HepG2 (cell line): ENCODE data around the gene ANKRD37. TPM values are rescaled to one million over a fixed set of nuclear protein-coding genes. Genes with fewer than 3 reads are reported as not detected.
A peak's percentile ranks its signal among the peaks of the same experiment; 100 is the strongest.

Experiments
- ATAC-seq: fragments of 200-7000 bp; cut with Tn5 transposase; 3 replicates; pipeline ENCODE4 v1.9.1; 2020; ENCODE audit warnings: mild to moderate bottlenecking, moderate library complexity
- BruUV-seq: library from RNA; stranded (reverse); fragments of 400-500 nt; replicated peaks from 2 replicates; lab custom pipeline; 2021; lab: Mats Ljungman, UMichigan
- CTCF ChIA-PET: fragments of 300-600 bp; formaldehyde crosslinking; extraction: SDS; loops from one replicate; lab custom pipeline; 2021; ENCODE audit warnings: low total read pairs, inconsistent platforms, low intra/inter-chr PET ratio; lab: Yijun Ruan, JAX
- POLR2A ChIA-PET: fragments of 350-600 bp; sonication (Branson Sonifier 250); formaldehyde crosslinking; loops from one replicate; lab custom pipeline; 2020; ENCODE audit warnings: antibody characterized with exemption, inconsistent platforms; lab: Yijun Ruan, JAX
- DNase-seq: peaks from one replicate; pipeline ENCODE4 v3.0.0-alpha.2; 2015; ENCODE audit warnings: low spot score
- FAIRE-seq: peaks from 3 replicates; lab custom pipeline; 2011; peaks lifted over from hg19 to GRCh38; lab: Jason Lieb, UNC
- H2AFZ ChIP-seq: one replicate; pipeline ENCODE4 v1.6.1; 2011; ENCODE audit warnings: low read length, inconsistent platforms
- H3K27ac ChIP-seq: fragments of 300-600 bp; 3 replicates; pipeline ENCODE4 v1.8.0; 2011; ENCODE audit warnings: mixed run types, mild to moderate bottlenecking, mixed read lengths, low read length, inconsistent platforms; ENCODE audit not compliant: insufficient read depth; ENCODE audit errors: extremely low read length
- H3K27me3 ChIP-seq, 2 experiments: fragments of 200-600 bp in 1 of 2; 2 replicates in 1 of 2; 3 replicates in 1 of 2; pipeline versions ENCODE4 v1.6.0 to v1.8.0; 2011; ENCODE audit warnings: low read length in 2 of 2, mild to moderate bottlenecking in 2 of 2, moderate library complexity in 2 of 2, inconsistent platforms in 1 of 2; ENCODE audit not compliant: insufficient read depth in 2 of 2, control insufficient read depth in 1 of 2
- H3K36me3 ChIP-seq, 2 experiments: fragments of 200-600 bp in 1 of 2; replicated peaks in 1 of 2; 2 replicates in 1 of 2; 3 replicates in 1 of 2; pipeline versions ENCODE4 v1.5.1 to v1.8.0; 2011; ENCODE audit warnings: low read length in 2 of 2, inconsistent platforms in 1 of 2; ENCODE audit not compliant: insufficient read depth in 2 of 2, control insufficient read depth in 1 of 2
- H3K4me1 ChIP-seq: 2 replicates; pipeline ENCODE4 v1.5.1; 2012; ENCODE audit warnings: low read length, inconsistent platforms; ENCODE audit not compliant: insufficient read depth
- H3K4me2 ChIP-seq: 2 replicates; pipeline ENCODE4 v1.6.0; 2011; ENCODE audit warnings: low read depth, low read length, inconsistent platforms
- H3K4me3 ChIP-seq, 3 experiments: fragments of 200-600 bp in 1 of 3; sonication (generic), shearing (Covaris generic) in 1 of 3; replicated peaks in 1 of 3; 2 replicates each; pipeline ENCODE4 v1.5.1; 2011 to 2016; ENCODE audit warnings: low read length in 3 of 3, inconsistent platforms in 2 of 3, low read depth in 2 of 3, mild to moderate bottlenecking in 2 of 3, control low read depth in 1 of 3, mixed read lengths in 1 of 3; ENCODE audit not compliant: insufficient read depth in 1 of 3
- H3K79me2 ChIP-seq: one replicate; pipeline ENCODE4 v1.6.1; 2011; ENCODE audit warnings: low read length, inconsistent platforms; ENCODE audit not compliant: insufficient read depth
- H3K9ac ChIP-seq: 2 replicates; pipeline ENCODE4 v1.6.0; 2011; ENCODE audit warnings: mild to moderate bottlenecking, low read depth, low read length, inconsistent platforms; ENCODE audit not compliant: insufficient read depth
- H3K9me3 ChIP-seq: 2 replicates; pipeline ENCODE4 v1.5.1; 2012; ENCODE audit warnings: mild to moderate bottlenecking, low read length
- H4K20me1 ChIP-seq: 2 replicates; pipeline ENCODE4 v1.6.0; 2011; ENCODE audit warnings: inconsistent platforms, mild to moderate bottlenecking, low read length, moderate library complexity; ENCODE audit not compliant: insufficient read depth
- FOXA3 ChIP-seq: IDR thresholded peaks from 2 replicates; pipeline ENCODE4 v1.6.1; 2016; ENCODE audit warnings: missing genetic modification reagents, missing compliant biosample characterization
- JUNB ChIP-seq: sonication (generic); formaldehyde crosslinking; IDR thresholded peaks from 2 replicates; pipeline ENCODE4 v1.8.0; 2022; ENCODE audit warnings: missing genetic modification reagents, mild to moderate bottlenecking, borderline replicate concordance
- MEIS1 ChIP-seq: sonication (generic); formaldehyde crosslinking; IDR thresholded peaks from 2 replicates; pipeline ENCODE4 v1.9.0; 2021; ENCODE audit warnings: mild to moderate bottlenecking, missing genetic modification reagents, moderate library complexity, borderline replicate concordance
- NFYB ChIP-seq: sonication (generic); formaldehyde crosslinking; IDR thresholded peaks from 2 replicates; pipeline ENCODE4 v1.4.0; 2020; ENCODE audit warnings: missing genetic modification reagents
- NR1H2 ChIP-seq: sonication (generic); formaldehyde crosslinking; IDR thresholded peaks from 2 replicates; pipeline ENCODE4 v1.8.1; 2022; ENCODE audit warnings: low read depth, missing genetic modification reagents, borderline replicate concordance
- REXO4 ChIP-seq: sonication (generic); formaldehyde crosslinking; IDR thresholded peaks from 2 replicates; pipeline ENCODE4 v1.8.0; 2022; ENCODE audit warnings: missing genetic modification reagents, mild to moderate bottlenecking, borderline replicate concordance
- SIN3B ChIP-seq: fragments of 150-350 bp; IDR thresholded peaks from 2 replicates; pipeline ENCODE4 v1.6.1; 2014; ENCODE audit warnings: low read length
- TOE1 ChIP-seq: sonication (generic); formaldehyde crosslinking; IDR thresholded peaks from 2 replicates; pipeline ENCODE4 v1.4.0; 2020; ENCODE audit warnings: mild to moderate bottlenecking, missing genetic modification reagents
- ZEB1 ChIP-seq: IDR thresholded peaks from 2 replicates; pipeline ENCODE4 v1.6.1; 2012; ENCODE audit warnings: mild to moderate bottlenecking, low read depth, inconsistent platforms; ENCODE audit not compliant: insufficient replicate concordance
- ZNF510 ChIP-seq: sonication (generic); formaldehyde crosslinking; IDR thresholded peaks from 2 replicates; pipeline ENCODE4 v1.4.0; 2020; ENCODE audit warnings: low read depth, mild to moderate bottlenecking, missing genetic modification reagents
- ZSCAN12 ChIP-seq: sonication (generic); formaldehyde crosslinking; IDR thresholded peaks from 2 replicates; pipeline ENCODE4 v1.9.0; 2021; ENCODE audit warnings: mild to moderate bottlenecking, missing genetic modification reagents
- WGBS: methylation state at CpG from one replicate; pipeline ENCODE4 v1.1.6; 2017; ENCODE audit warnings: low lambda C conversion rate; 5-methylcytosine and 5-hydroxymethylcytosine counted together
- in situ Hi-C: cut with HindIII; loops from 2 replicates; pipeline ENCODE4 v1.10.0; 2017; ENCODE audit warnings: low pct_unique_long_range_greater_than_20kb; ENCODE audit not compliant: extremely low pct_ligation_motif_present
- intact Hi-C: fragments of 100-400 bp; cut with micrococcal nuclease; formaldehyde crosslinking; loops from one replicate; pipeline ENCODE4 v1.10.0; 2022; ENCODE audit not compliant: unreplicated experiment
- polyA plus RNA-seq, 8 experiments: library from polyadenylated mRNA; depleted of rRNA in 3 of 8; stranded (reverse) in 7 of 8; unstranded in 1 of 8; fragments of >200 nt; fragmentation: Illumina TruSeq in 4 of 8; extraction: Trizol in 4 of 8; gene quantifications; 2 replicates each; pipeline versions ENCODE4 v1.2.1 to v1.2.3, GENCODE V29; 2011 to 2016; ENCODE audit warnings: low read depth in 4 of 8, missing spikeins in 1 of 8, mixed read lengths in 1 of 8; ENCODE audit not compliant: insufficient read depth in 1 of 8
- total RNA-seq, 5 experiments: library from RNA; depleted of rRNA; stranded (reverse); fragments of >200 nt; fragmentation: Illumina TruSeq; extraction: Trizol; gene quantifications; 2 replicates each; pipeline ENCODE4 v1.2.3, GENCODE V29; 2016; ENCODE audit warnings: low read depth in 1 of 5

Gene ANKRD37
- total and polyA plus RNA-seq, 2 of the 13 experiments (the other 11 are each of a cell fraction or from before 2014, with no cell fraction given) = 2.2 to 51.4 TPM

DNA sequence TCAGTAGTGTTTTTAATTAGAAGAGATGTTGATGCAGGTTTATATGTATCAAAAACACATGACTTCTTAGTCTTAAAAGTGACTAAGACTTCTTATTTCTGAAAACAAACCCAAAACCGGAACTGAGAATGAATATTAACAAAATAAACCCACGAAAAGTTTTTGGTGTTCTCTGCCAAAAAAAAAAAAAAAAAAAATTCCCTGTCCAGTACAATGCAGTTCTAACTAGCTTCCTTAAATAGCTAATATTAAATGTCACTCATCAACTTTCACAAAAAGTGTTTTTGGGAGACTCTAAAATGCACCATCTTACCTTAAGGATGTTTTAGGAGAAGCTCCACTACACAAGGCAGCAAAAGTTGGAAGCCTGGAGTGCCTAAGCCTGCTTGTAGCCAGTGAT is 2.0 kb downstream of the ANKRD37 start (continued):
- TF ChIP-seq ZEB1 (no peak), NFYB (CRISPR knock-in tag) (no peak), TOE1 (CRISPR knock-in tag) (no peak), ZSCAN12 (no peak), FOXA3 (no peak)

DNA sequence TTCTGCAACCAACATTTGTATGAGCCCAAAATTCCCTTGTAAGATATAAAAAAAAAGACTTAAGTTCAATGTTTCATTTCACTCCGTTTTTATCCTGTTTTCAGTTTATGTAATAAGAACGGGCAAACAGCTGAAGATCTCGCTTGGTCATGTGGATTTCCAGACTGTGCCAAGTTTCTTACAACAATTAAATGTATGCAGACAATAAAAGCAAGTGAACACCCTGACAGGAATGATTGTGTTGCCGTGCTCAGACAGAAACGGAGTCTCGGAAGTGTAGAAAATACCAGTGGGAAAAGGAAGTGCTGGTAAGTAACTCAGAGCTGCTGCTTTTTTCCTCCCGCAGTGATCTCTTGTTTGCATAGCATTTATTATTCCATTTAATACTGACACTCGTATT is 2.8 kb downstream of the ANKRD37 start:
- H3K4me2 ChIP-seq = peak overlapping the region; percentile 74; the same call in 1 of the 2 replicates
- intact Hi-C loops = loop anchor here (5.0 kb wide), 1 partner anchor 197 kb away; the partner anchor contains the start of gene CFAP97
- in situ Hi-C loops = no loop called here
- no peak for FAIRE-seq
- WGBS = 94% methylated on average over 8 of the region's 8 CpGs
- peaks cover 2% of the 10 kb centered on the region for H3K79me2 ChIP-seq
- no peaks in the 10 kb centered on the region for H3K9me3 ChIP-seq
- TF ChIP-seq SIN3B (no peak), MEIS1 (CRISPR knock-in tag) (no peak), REXO4 (no peak), JUNB (CRISPR knock-in tag) (no peak), ZNF510 (CRISPR knock-in tag) (no peak), NR1H2 (CRISPR knock-in tag) (no peak)
- no peak overlapping the region for H2AFZ ChIP-seq
- no peak overlapping the region; a peak in 1 of 6 replicates for H3K4me3 ChIP-seq
- DNase-seq = no peak
- no TSS peak for BruUV-seq
- ChIA-PET POLR2A (no interaction called here), CTCF (no interaction called here)
- H3K36me3 ChIP-seq = peaks cover 2 to 21% of the 10 kb centered on the region in 2 experiments; a peak in 3 of 5 replicates
- H4K20me1 ChIP-seq = no peaks in the 10 kb centered on the region; the same call in 1 of the 2 replicates
- ATAC-seq = no peak
- no peak overlapping the region for H3K9ac ChIP-seq
- H3K4me1 ChIP-seq = peaks cover 41% of the 10 kb centered on the region
- H3K27me3 ChIP-seq = no peaks in the 10 kb centered on the region
- H3K27ac ChIP-seq = no peak overlapping the region
